ENCODE data around the gene PAQR9. TPM values are rescaled to one million over a fixed set of nuclear protein-coding genes. Genes with fewer than 3 reads are reported as not detected.

Gene PAQR9
- total and polyA plus RNA-seq, 2 of the 13 experiments (the other 11 are each of a cell fraction or from before 2014, with no cell fraction given): 3.7 to 10.3 TPM

GRCh38 chr3:142975316-142975995 is 12.0 kb upstream of the PAQR9 start:
- Histone ChIP-seq H3K79me2 (ENCODE audit: insufficient read depth, low read length) (no peaks in the 10 kb centered on the region), H3K9ac (ENCODE audit: insufficient read depth, low read depth, low read length) (no peak overlapping the region), H3K36me3 (replicated peaks in 1 of 2; ENCODE audit: control insufficient read depth in 1 of 2, insufficient read depth in 2 of 2, low read length in 2 of 2) (no peaks in the 10 kb centered on the region), H2AFZ (ENCODE audit: low read length) (no peak overlapping the region), H3K4me1 (ENCODE audit: insufficient read depth, low read length) (peaks cover 40% of the 10 kb centered on the region), H3K27me3 (ENCODE audit: control insufficient read depth in 1 of 2, insufficient read depth in 2 of 2, low read length in 2 of 2) (peaks cover 1 to 15% of the 10 kb centered on the region in 2 experiments; a peak in 3 of 5 replicates), H3K27ac (ENCODE audit: extremely low read length, insufficient read depth, low read length) (no peak overlapping the region), H3K4me3 (replicated peaks in 1 of 3; ENCODE audit: insufficient read depth in 1 of 3, low read depth in 2 of 3, low read length in 3 of 3) (no peak overlapping the region), H3K9me3 (ENCODE audit: low read length) (no peaks in the 10 kb centered on the region), H3K4me2 (ENCODE audit: low read depth, low read length) (no peak overlapping the region), H4K20me1 (ENCODE audit: insufficient read depth, low read length) (no peaks in the 10 kb centered on the region)
- ChIA-PET CTCF (ENCODE audit: low intra/inter-chr PET ratio, low total read pairs) (no interaction called here), POLR2A (interaction anchor here (1.2 kb wide), 1 partner anchor 19 kb away, joined by 3 read pairs; no protein-coding TSS in a partner anchor)
- in situ Hi-C loops (cut with HindIII; ENCODE audit: extremely low pct_ligation_motif_present, low pct_unique_long_range_greater_than_20kb) (no loop called here), intact Hi-C loops (cut with micrococcal nuclease; ENCODE audit: unreplicated experiment) (no loop called here)
- DNase-seq (ENCODE audit: low spot score): no peak
- no peak for FAIRE-seq
- WGBS (ENCODE audit: low lambda C conversion rate): 59% methylated on average over 4 of the region's 4 CpGs
- TF ChIP-seq CTCF (CRISPR knock-in tag; IDR thresholded peaks at IDR 0.05) (peak; percentile 18; the same call in 1 of the 2 replicates), ZNF7 (CRISPR knock-in tag; IDR thresholded peaks at IDR 0.05) (peak; percentile 96), ATM (IDR thresholded peaks at IDR 0.05; ENCODE audit: borderline replicate concordance) (no peak)
- no TSS peak for BruUV-seq (replicated peaks)
- ATAC-seq: peak; percentile 54

GRCh38 chr3:142973217-142974009 is 9.9 kb upstream of the PAQR9 start:
- H3K4me3 ChIP-seq (replicated peaks in 1 of 3; ENCODE audit: insufficient read depth in 1 of 3, low read depth in 2 of 3, low read length in 3 of 3): no peak overlapping the region
- in situ Hi-C loops (cut with HindIII; ENCODE audit: extremely low pct_ligation_motif_present, low pct_unique_long_range_greater_than_20kb) (no loop called here), intact Hi-C loops (cut with micrococcal nuclease; ENCODE audit: unreplicated experiment) (no loop called here)
- no peak overlapping the region for H2AFZ ChIP-seq (ENCODE audit: low read length)
- H4K20me1 ChIP-seq (ENCODE audit: insufficient read depth, low read length): no peaks in the 10 kb centered on the region
- FAIRE-seq (no peak), ATAC-seq (peak; percentile 14; the same call in 1 of the 3 replicates), DNase-seq (ENCODE audit: low spot score) (no peak)
- 12% methylated on average over 4 of the region's 8 CpGs for WGBS (ENCODE audit: low lambda C conversion rate)
- peaks cover 44% of the 10 kb centered on the region for H3K4me1 ChIP-seq (ENCODE audit: insufficient read depth, low read length)
- no peaks in the 10 kb centered on the region for H3K36me3 ChIP-seq (replicated peaks in 1 of 2; ENCODE audit: control insufficient read depth in 1 of 2, insufficient read depth in 2 of 2, low read length in 2 of 2)
- H3K27me3 ChIP-seq (ENCODE audit: control insufficient read depth in 1 of 2, insufficient read depth in 2 of 2, low read length in 2 of 2): peaks cover 1 to 15% of the 10 kb centered on the region in 2 experiments; a peak in 3 of 5 replicates
- ChIA-PET POLR2A (interaction anchor here (1.5 kb wide), 1 partner anchor 28 kb away, joined by 4 read pairs; the partner anchor contains the start of gene U2SURP), CTCF (ENCODE audit: low intra/inter-chr PET ratio, low total read pairs) (no interaction called here)
- no peak overlapping the region for H3K4me2 ChIP-seq (ENCODE audit: low read depth, low read length)
- TF ChIP-seq ZNF30 (CRISPR knock-in tag; IDR thresholded peaks at IDR 0.05) (no peak), ATAD3A (CRISPR knock-in tag; IDR thresholded peaks at IDR 0.05) (no peak), SNAPC5 (CRISPR knock-in tag; IDR thresholded peaks at IDR 0.05; ENCODE audit: borderline replicate concordance) (no peak), ZBTB20 (CRISPR knock-in tag; IDR thresholded peaks at IDR 0.05; ENCODE audit: borderline replicate concordance, low read depth) (no peak), ZNF687 (CRISPR knock-in tag; IDR thresholded peaks at IDR 0.05) (peak; percentile 27; the same call in 1 of the 2 replicates)
- H3K9ac ChIP-seq (ENCODE audit: insufficient read depth, low read depth, low read length): no peak overlapping the region
- no peaks in the 10 kb centered on the region for H3K9me3 ChIP-seq (ENCODE audit: low read length)
- BruUV-seq (replicated peaks): no TSS peak
- H3K79me2 ChIP-seq (ENCODE audit: insufficient read depth, low read length): no peaks in the 10 kb centered on the region
- H3K27ac ChIP-seq (ENCODE audit: extremely low read length, insufficient read depth, low read length): no peak overlapping the region
